ENCODE data around the gene MED31. TPM values are rescaled to one million over a fixed set of nuclear protein-coding genes. Genes with fewer than 3 reads are reported as not detected.

The MED31 gene
- total and polyA plus RNA-seq, 2 donors (not counting 3 experiments of a cell fraction or from before 2014, with no cell fraction given) = 13.7 to 29.4 TPM

DNA sequence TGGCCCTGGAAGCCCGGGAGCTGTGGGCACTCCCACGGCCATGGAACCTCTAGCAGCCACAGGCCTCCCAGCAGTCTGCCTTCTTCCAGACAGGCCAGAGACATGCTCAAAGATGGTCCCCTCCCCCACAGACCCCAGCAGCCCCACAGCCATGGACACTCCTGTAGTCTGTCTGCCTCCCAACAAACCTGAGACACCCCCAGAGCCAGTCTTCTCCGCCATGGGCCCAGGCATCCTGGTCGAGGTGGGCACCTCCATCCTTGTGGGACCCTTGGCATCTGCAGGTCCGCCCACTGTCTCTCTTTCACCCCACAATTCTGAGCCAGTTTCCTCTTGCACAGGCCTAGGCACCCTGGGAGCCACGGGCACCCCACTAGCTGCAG lies 14.0 kb downstream of the MED31 start:
- DNase-seq (ENCODE audit: low read depth, low spot score) (no peak), FAIRE-seq (no peak)
- dilution Hi-C loops (cut with MboI; ENCODE audit: extremely low pct_ligation_motif_present, low sequenced_read_pairs) = no loop called here
- intact Hi-C loops (cut with micrococcal nuclease) = no loop called here
- no peak overlapping the region for H3K4me2 ChIP-seq (ENCODE audit: insufficient read depth, low read length)
- peaks cover 15% of the 10 kb centered on the region for H3K4me1 ChIP-seq (ENCODE audit: control insufficient read depth, extremely low read depth, insufficient read depth, low read length)
- no peaks in the 10 kb centered on the region for H4K20me1 ChIP-seq (replicated peaks; ENCODE audit: control insufficient read depth, extremely low read depth, insufficient read depth, low read length)
- TF ChIP-seq FOS (IDR thresholded peaks at IDR 0.05; ENCODE audit: borderline replicate concordance, insufficient read depth, low read length) = no peak
- TF ChIP-seq EZH2 (IDR thresholded peaks at IDR 0.05; ENCODE audit: borderline replicate concordance, low read depth, low read length, severe bottlenecking) = no peak
- no peak for TF ChIP-seq POLR2A (IDR thresholded peaks at IDR 0.05; ENCODE audit: low read depth, low read length)
- TF ChIP-seq MYC (IDR thresholded peaks at IDR 0.05; ENCODE audit: low read depth, low read length) = no peak
- TF ChIP-seq GATA2 (IDR thresholded peaks at IDR 0.05; ENCODE audit: insufficient read depth, insufficient read length, low read depth, low read length) = no peak
- TF ChIP-seq, protein P1, sequence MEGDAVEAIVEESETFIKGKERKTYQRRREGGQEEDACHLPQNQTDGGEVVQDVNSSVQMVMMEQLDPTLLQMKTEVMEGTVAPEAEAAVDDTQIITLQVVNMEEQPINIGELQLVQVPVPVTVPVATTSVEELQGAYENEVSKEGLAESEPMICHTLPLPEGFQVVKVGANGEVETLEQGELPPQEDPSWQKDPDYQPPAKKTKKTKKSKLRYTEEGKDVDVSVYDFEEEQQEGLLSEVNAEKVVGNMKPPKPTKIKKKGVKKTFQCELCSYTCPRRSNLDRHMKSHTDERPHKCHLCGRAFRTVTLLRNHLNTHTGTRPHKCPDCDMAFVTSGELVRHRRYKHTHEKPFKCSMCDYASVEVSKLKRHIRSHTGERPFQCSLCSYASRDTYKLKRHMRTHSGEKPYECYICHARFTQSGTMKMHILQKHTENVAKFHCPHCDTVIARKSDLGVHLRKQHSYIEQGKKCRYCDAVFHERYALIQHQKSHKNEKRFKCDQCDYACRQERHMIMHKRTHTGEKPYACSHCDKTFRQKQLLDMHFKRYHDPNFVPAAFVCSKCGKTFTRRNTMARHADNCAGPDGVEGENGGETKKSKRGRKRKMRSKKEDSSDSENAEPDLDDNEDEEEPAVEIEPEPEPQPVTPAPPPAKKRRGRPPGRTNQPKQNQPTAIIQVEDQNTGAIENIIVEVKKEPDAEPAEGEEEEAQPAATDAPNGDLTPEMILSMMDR (IDR thresholded peaks at IDR 0.05; ENCODE audit: extremely low read depth in 1 of 2, insufficient read depth in 1 of 2, low read depth in 1 of 2, low read length in 2 of 2) = no peak
- TF ChIP-seq POLR2AphosphoS5 (IDR thresholded peaks at IDR 0.05; ENCODE audit: insufficient read depth, low read depth, low read length) = no peak
- no peak for TF ChIP-seq JUN (IDR thresholded peaks at IDR 0.05; ENCODE audit: borderline replicate concordance, insufficient read depth, insufficient read length, low read depth)
- ChIA-PET POLR2A (no interaction called here), CTCF (no interaction called here)
- H2AFZ ChIP-seq (ENCODE audit: low read depth, low read length) = no peak overlapping the region
- H3K9ac ChIP-seq (replicated peaks; ENCODE audit: extremely low read depth, insufficient read depth, low read length) = no peak overlapping the region
- BruUV-seq (replicated peaks) = no TSS peak
- H3K4me3 ChIP-seq (replicated peaks in 1 of 3; ENCODE audit: insufficient read depth in 1 of 3, low read depth in 1 of 3, low read length in 3 of 3) = no peak overlapping the region
- H3K27ac ChIP-seq (ENCODE audit: insufficient read depth, low read depth, low read length) = no peak overlapping the region
- H3K79me2 ChIP-seq (ENCODE audit: control insufficient read depth, insufficient read depth, low read length) = peaks cover 29% of the 10 kb centered on the region
- H3K36me3 ChIP-seq (ENCODE audit: control insufficient read depth in 2 of 2, extremely low read depth in 1 of 2, insufficient read depth in 2 of 2, low read length in 2 of 2) = peaks cover 0 to 5% of the 10 kb centered on the region in 2 experiments
- H3K27me3 ChIP-seq (ENCODE audit: control insufficient read depth in 2 of 2, insufficient read depth in 2 of 2, low read length in 2 of 2) = no peaks in the 10 kb centered on the region
- H3K9me1 ChIP-seq (replicated peaks; ENCODE audit: control insufficient read depth, extremely low read depth, insufficient read depth, low read length) = no peaks in the 10 kb centered on the region
- H3K9me3 ChIP-seq (replicated peaks; ENCODE audit: control insufficient read depth, insufficient read depth, low read length) = no peaks in the 10 kb centered on the region

Measured in endothelial cell of umbilical vein (primary cell).